HG02938 (cell line): ENCODE data around the gene NLGN2.

ENCODE experiments used
- ATAC-seq: cut with Tn5 transposase; IDR thresholded peaks from one replicate; pipeline ENCODE4 v1.9.1; 2021; ENCODE audit warnings: mild to moderate bottlenecking, moderate library complexity; ENCODE audit not compliant: unreplicated experiment

The NLGN2 gene

DNA sequence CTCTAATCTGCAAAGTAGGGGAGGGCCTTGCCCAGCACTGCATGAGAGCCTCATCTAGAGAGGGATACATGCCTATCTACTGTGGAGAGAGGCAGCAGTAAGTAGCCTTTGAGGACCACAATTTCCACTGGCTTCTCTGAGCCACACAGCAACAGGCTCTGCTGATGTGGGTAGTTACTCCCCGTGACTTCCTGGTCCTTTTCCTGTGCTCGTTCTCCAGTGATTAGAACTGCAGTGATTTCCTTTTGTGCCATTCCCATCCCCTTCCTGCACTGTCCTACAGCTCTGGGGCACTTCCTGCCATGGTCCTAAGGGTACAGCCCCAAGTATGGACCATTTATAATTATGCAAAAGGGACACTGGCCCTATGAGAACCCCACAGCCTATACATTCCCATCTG is 16.3 kb upstream of the NLGN2 start:
- no peak for ATAC-seq

DNA sequence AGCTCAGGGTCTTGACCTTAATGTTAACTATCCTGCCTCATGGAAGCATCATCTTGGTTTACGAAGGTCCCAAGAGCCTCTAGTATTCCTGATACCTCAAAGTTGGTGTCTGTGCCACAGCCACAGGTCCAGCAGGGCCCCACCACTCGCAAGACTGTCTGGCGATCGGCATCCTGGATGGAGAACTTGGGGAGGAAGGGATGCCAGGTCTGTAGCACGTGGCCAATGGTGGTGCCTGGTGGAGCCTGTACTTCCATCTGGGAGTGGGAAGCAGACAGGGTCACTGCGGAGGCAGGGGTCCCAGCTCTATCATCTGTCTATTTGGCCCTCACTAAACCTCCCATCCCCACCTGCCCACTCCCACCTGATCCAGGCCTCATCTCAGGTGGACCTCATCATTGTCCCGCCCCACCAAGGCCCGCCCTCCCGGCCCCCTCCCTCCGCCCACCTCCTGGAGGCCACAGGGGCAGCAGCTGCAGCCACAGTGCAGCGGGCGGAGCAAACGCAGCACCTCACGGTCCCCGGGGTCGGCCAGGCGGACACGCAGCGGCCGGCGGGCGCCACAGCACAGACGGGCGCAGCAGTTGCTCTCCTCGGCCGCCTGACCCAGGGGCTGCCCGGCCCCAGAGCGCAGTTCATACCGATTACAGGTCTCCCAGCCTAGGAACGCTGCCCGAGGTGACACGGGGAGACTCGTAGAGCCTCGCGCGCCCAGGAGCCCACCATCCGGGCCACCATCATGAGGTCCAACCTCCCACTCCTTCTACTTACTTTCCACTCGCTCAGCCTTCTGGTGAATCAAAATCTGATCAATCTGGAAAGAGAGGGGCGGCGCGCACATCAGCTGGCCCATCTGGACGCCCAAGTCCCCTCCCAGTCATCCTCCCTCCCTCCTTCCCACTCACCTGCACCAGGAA is 14.7 kb upstream of the NLGN2 start:
- no peak for ATAC-seq

DNA sequence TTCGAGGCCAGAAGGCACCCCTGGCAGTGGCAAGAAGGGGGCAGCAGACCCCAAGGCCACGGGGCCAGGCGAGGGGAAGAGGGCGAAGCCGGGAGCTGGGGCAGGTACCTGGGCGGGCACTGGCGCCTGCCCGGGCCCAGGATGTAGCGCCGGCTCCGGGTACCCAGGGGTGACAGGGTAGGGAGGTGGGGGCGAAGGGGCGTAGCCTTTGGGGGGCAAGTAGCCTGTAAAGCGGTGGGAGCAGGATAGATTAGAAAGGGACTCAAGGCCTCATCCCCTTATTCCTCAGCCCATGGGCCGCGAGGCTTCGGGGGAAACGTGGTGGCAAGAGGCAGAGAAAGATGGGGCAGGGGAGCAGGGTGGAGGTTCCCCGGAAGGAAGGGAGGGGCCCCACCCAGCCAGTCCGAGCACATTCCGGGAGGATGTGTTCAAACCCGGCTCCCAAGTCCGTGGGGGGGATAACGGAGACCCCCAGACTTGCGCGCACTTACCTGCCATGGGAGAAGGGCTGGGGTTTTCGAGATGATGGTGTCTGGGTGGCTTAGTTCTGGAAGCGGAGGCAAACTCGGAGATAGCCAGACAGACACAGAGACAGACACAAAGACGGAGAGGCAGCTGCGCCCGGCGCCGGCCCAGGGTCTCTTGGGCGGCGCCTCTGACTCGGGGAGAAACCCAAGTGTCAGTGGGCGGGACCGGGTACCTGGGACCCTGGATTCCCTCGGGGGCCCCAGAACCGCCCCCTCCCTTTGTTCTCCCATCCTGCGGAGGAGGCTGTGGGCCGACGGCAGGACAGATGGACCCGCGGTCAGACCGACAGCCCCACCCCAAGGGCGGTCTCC is 13.8 kb upstream of the NLGN2 start:
- peak; percentile 34 for ATAC-seq

DNA sequence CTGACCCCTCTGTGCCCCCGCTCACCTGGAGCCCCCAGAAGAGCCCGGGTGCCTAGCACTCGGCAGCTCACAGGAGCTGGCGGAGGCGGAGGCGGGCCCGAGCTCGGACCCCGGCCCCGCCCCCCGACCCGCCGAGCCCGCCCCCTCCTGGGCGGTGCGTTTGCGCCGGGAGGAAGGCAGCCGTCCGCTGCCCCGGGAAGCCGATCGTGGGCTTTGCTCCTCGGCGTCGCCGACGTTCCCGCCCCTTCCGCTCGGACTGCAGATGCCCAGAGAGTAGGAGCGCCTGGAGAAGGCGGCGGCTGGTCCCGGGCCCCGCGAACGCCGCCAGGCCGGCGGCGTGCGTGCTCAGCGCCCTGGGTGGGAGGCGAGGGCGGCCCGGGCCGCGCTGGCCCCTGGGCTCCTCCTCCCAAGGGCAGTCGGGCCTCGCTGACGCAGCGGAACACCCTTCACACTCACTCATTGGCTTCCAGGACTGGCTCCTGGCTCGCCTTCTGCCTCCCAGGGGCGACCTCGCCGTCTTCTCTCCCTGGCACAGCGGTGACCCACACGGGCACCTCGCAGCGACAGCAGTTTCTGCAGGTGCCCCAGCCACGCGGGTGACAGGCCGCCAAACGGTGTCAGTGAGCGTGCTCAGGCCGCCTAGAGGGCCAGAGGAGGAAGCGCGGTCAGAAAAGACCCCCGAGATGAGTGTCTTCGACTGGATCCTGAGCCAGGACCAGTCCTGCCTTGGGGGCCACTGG is 13.0 kb upstream of the NLGN2 start, which contains the start of gene PLSCR3:
TSS of gene PLSCR3 (minus strand) at position 74 of the 740 bp plus-strand sequence. CDS start 415 bp downstream, outside the sequence.
- ATAC-seq: peak; percentile 63

DNA sequence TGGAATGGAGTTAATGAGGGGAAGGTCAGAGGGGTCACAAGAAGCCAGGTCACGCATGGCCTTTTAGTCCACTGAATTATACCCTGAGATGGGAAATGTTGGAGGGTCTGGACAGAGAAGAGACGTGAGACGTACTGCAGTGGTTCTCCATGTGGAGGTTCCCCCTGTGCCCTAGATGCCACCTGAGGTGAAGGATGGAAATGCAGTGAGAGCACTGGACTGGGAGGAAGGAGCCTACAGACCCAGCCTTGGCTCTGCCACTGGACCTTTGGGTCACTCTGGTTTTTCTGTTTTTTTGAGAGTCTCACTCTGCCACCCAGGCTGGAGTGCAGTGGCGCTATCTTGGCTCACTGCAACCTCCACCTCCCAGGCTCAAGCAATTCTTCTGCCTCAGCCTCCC is 11.5 kb upstream of the NLGN2 start:
- ATAC-seq: no peak

DNA sequence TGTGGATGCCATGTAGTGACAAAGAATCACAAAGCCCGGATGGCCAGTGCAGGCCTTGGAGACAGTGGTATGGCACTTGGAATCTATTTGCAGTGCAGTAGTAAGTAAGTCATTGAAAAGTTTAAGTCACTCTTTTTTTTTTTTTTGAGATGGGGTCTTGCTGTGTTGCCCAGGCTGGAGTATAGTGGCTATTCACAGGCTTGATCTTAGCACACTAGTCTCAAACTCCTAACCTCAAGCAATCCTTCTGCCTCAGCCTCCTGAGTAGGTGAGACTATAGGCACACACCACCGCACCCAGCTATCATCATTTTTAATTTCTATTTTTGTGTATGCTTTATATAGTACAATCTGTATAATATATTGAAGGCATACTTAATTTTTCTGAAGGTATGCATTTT is 9.0 kb upstream of the NLGN2 start:
- ATAC-seq: no peak

DNA sequence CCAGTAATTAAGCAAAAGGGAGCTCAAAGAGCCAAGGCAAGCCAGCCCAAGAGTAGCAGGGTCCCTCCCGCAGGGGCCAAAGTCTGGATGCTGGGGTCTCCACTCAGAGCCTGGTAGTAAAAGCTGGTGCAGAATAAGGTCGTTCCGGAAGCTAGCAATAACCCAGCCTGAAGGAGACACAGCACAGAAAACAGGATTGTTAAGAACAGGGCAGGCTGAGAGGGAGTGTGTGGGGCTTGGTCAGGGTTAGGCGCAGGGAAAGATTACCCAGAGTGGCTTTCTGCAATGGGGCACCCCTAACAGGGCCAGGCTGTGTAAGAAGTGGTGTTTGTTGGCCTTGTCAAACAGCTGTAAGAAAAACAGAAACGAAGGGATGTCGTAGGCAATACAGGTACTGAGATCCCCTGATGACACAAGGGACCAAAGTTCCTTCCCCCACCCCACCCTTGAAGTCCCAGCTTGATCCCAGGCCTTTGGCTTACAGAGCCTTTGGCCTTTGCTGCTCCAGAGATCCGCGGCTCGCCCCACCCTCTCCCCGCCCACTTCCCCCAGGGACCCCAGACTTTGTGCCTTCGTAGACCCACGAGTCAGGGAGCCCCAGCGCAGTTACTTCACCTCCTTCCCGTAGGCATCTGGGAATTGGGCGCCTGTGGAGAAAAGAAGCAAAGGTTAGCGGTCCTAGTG is 4.5 kb upstream of the NLGN2 start:
- no peak for ATAC-seq

DNA sequence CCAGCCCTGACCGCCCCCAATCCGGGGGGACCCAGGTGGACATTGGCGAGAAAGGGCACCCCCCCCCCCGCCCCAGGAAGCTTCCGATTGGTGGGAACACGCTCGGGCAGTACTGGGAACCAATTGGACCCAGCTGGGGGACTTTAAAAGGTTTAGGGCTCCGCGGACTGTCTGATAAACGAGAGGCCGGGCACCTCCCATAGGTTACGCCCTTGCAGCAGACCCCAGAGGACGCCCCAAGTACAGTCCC is 4.0 kb upstream of the NLGN2 start:
- ATAC-seq: no peak

DNA sequence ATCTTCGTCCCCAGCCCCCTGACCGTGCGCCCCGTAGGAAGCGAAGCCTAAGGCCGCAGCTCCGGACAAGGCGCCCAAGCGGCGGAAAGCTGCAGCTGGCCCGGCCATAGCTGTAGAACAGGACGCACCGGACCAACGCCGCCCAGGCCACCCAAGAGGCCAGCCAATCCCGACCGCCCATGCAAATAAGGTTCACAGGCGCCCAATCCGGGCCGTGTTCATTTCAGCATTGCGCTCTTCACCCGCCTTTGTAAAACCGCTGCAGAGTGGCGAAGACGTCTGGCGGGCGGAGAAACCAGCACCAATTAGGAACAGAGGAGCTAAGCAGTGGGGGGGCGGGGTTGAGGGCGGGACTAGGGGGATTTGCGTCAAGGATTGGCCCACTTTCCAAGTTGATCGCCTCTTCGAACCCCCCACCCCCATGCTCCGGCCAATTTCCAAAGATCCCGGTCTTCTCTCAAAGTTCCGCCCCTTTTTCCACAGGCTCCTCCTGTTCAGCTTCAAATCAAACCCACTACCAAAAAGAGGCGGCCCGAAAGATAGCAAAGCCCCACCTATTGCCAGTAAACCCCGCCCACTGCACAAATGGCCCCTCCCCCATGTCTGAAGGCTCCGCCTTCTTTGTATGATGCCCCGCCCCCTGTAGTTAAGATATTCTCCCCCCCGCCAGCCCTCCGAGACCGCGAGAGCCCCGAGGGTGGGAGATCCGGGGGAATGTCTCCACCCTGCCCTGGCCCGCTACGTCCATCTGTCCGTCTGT is 3.5 kb upstream of the NLGN2 start, which contains the start of gene TMEM256:
TSS of gene TMEM256 (minus strand) at position 121 of the 760 bp plus-strand sequence. CDS start at position 108, 13 bp downstream.
- peak; percentile 93 for ATAC-seq

DNA sequence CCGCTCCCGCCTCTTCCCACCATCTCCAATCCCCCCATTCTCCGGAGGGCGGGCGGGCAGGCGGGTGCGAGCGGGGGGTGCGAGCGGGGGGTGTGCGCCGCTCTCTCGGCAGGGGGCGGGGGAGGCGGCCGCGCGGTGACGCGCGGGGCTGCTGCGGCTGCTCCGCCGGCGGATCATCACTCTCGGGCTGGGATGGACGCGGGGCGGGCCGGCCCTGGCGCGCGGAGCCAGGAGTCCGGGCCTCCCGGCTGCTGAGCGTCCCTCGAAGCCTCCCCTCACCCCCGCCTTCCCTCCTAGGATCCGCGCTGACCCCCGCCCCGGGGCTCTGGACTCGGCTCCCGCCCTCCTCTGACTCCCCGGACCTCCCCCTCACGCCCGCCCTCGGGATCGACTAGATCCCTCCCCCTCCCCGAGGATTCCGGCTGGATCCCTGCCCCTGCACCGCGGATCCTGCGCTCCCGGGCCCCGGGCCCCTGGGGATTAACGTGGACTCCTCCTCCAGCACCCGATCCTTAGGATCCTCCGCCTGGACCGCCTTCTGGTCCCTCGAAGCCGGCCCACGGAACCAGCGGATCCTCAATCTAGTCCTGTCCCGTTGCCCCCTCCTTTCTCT is 2.8 kb upstream of the NLGN2 start:
- ATAC-seq: no peak

DNA sequence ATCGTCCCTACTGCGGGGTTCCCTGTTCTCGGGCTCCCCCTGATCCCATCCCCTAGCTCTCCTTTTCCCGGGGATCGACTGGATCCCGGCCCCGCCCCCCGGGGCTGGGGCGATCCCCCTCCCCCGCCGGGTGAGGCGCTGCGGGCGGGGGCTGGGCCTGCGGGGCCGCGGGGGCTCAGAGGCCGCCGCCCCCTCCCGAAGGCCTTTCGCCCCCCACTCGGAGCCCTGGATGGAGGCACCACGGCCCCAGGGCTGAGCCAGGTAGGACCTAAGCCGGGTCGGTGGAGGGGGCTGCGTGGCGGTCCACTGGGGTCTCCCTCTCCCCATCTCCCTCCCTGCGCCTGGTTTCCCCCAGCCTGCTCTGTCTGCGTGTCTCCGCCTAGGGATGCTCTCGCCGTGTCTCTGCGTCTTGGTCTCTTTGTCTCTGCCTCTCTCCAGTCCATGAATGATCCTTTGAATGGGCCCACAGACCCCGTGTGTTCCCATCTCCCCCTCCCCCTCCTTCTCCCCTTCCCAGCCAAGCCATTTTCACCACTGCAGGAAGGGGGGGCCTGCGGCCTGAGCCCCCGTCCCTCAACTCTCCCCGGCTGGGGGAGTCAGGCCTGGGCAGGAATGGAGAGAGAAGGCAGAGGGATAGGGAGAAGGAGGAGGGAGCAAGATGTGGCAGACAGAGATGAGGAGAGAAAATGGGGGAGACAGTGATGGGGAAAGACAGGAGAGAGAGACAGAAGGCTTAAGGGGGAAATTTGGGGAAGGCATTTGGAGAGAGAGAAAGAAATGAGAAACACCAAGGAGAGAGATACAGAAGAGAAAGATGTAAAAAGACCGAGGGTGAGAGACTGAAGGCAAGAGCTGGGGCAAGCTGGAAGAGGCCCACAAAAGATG is 2.1 kb upstream of the NLGN2 start:
- ATAC-seq: no peak

DNA sequence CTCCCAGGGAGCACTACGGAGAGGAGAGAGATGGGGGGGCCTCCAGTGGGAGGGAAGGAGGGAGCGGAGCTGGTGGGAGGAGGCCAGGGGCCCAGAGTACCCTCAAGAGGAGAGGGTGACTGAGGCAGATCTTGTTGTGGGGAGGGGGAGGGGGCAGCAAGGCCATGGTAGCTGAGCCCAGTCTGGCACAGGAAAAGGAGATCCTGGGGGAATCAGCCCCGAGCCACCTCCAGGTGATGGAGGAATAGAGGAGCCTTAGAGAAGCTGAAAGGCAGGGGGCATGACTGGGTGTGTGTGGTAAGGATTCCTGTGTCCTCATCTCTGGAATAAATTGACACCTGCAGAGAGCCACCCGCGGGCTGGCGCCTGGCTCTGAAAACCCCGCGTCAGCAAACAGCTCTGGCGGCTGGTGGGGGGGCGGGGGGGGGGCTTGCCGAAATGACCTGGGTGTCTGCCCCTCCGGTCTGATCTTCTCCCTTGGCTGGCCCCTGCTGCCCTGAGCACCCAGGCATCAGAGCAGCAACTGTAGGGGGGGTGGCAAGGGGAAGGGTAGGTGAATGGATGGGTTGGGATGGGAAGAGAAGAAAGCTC is 1.3 kb upstream of the NLGN2 start:
- no peak for ATAC-seq

DNA sequence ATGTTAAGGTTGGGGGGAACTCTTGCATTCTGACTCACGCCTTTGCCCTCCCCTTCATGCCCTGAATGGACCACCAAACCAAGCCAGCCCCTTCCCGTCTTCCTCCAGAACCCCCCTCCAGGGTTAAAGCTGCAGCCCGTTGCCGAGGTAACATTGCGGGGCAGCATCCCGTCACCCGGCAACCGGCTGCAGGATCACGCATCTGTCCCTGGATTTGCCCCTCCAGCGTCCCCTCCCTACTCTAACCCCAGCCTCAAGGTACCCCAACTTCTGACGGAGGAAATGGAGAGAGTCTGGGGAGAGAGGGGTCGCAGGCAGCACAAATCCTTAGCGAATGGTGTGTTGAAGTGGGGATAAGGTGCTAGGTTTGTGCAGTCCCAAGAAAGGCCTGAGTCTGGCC is 563 bp upstream of the NLGN2 start:
- no peak for ATAC-seq

DNA sequence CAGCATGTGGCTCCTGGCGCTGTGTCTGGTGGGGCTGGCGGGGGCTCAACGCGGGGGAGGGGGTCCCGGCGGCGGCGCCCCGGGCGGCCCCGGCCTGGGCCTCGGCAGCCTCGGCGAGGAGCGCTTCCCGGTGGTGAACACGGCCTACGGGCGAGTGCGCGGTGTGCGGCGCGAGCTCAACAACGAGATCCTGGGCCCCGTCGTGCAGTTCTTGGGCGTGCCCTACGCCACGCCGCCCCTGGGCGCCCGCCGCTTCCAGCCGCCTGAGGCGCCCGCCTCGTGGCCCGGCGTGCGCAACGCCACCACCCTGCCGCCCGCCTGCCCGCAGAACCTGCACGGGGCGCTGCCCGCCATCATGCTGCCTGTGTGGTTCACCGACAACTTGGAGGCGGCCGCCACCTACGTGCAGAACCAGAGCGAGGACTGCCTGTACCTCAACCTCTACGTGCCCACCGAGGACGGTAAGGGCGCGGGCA is 645 bp downstream of the NLGN2 start:
- no peak for ATAC-seq

DNA sequence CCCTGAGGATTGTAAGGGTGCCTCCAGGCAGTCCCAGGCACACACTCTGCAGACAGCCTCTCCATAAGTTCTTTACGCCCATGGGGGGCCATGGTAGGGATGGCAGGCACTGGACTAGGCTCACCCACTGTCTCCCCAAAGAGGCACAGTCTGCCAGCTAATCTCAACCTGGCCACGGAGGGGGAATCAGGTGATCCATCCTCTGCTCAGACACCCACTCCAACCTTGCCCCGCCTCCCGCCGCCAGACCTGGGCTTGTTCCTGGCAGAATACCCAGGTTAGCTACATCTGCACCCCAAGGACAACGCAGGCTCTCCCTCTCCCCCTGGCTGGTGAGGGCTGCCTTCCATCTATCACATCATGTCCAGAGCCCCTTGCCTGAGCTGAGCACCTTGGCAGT is 1.2 kb downstream of the NLGN2 start:
- ATAC-seq: no peak

DNA sequence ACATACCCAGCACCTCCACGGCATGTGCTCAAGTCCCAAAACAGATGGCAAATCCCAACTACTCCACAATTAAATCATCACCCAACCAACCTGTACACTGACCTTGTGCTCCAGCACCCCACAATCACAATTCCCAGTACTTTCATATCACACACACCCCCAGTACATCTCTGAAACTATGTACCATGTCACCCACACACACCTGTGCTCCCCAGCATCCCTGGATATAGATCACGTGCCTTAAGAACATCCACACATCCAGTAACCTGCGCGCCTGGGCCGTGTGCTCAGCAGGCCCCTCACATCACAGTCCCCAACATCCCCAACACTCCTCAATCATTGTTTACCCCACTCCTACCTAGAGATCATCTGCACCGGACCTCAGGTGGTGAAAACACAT is 2.1 kb downstream of the NLGN2 start:
- no peak for ATAC-seq

DNA sequence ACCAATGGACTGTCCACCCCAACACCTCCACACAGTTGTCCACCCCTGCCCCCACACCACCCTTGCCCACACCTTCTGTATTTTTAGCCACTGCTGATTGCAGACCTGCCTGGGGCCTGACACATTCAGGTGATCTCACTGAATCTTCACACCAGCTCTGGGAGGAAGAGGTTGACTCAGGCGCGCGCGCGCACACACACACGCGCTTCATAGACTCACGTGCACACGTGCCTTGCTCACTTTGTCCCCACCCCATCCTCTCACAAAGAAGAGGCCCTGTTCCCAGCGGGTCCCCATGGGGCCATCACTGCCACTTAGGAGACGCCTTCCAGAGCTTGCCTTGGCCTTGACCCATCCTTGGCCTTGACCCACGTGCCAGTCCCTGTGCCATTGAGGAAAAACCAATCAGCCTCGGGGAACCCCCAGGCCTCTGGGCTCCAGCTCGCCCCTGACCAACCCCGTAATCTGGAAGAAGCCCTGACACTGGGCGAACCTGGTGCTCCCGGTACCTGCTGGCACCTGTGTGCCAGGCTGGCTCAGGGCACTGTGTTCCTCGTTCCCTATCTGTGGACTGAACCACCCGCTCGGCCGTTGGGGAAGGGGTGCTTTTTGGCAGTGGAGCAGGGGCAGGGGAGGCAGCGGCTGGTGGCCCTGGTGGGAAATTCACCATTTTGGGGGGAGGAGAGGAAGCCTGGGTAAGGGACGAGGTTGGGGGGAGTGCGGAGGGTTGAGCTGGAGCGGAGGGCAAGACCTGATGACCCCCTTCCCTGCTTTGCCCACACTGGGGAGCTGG is 3.2 kb downstream of the NLGN2 start:
- ATAC-seq: no peak
